ENCODE results near the gene OR1D2.

- no peak for TF ChIP-seq CTCF (IDR thresholded peaks at IDR 0.05)
- TF ChIP-seq EZH2 (IDR thresholded peaks at IDR 0.05; ENCODE audit: borderline replicate concordance, insufficient read depth, low read depth, low read length, poor library complexity, severe bottlenecking) = no peak
Observed at GRCh38 chr17:3038941-3039340, 65.3 kb downstream of the OR1D2 start.
